HG03520 (cell line): ENCODE results near the gene ANOS1.
"Not testable (repeated sequence)": the region's sequence is repeated elsewhere in the genome, so short reads cannot be mapped to it uniquely, and the experiment has no call there.

Experiments used
- ATAC-seq: cut with Tn5 transposase; IDR thresholded peaks from one replicate; pipeline ENCODE4 v1.9.1; 2021; ENCODE audit warnings: mild to moderate bottlenecking, moderate library complexity; ENCODE audit not compliant: unreplicated experiment

The ANOS1 gene

GRCh38 chrX:8629871-8630270 lies 102.1 kb downstream of the ANOS1 start:
- no peak for ATAC-seq

GRCh38 chrX:8627796-8628195 lies 104.1 kb downstream of the ANOS1 start:
- no peak for ATAC-seq

- ATAC-seq, result no peak
Measured at GRCh38 chrX:8607326-8607725, 124.6 kb downstream of the ANOS1 start.

- no peak for ATAC-seq
Measured at GRCh38 chrX:8604131-8604530, 127.8 kb downstream of the ANOS1 start.

GRCh38 chrX:8591501-8591900 lies 140.4 kb downstream of the ANOS1 start:
- ATAC-seq, result no peak

- ATAC-seq, result no peak
Measured at GRCh38 chrX:8586953-8587352, 145.0 kb downstream of the ANOS1 start.

GRCh38 chrX:8579602-8580001 lies 152.3 kb downstream of the ANOS1 start:
- ATAC-seq, result no peak

- no peak for ATAC-seq
Measured at GRCh38 chrX:8576821-8577220, 155.1 kb downstream of the ANOS1 start.

- no peak for ATAC-seq
Measured at GRCh38 chrX:8565729-8566128, 166.2 kb downstream of the ANOS1 start.

- ATAC-seq, result no peak
Measured at GRCh38 chrX:8548446-8548845, 183.5 kb downstream of the ANOS1 start.

- no peak for ATAC-seq
Measured at GRCh38 chrX:8546715-8547114, 185.2 kb downstream of the ANOS1 start.

GRCh38 chrX:8520791-8521190 lies 211.1 kb downstream of the ANOS1 start:
- no peak for ATAC-seq

- ATAC-seq, result no peak
Measured at GRCh38 chrX:8520178-8520577, 211.8 kb downstream of the ANOS1 start.

GRCh38 chrX:8504451-8504850 lies 227.5 kb downstream of the ANOS1 start:
- ATAC-seq, result no peak

GRCh38 chrX:8502101-8502500 lies 229.8 kb downstream of the ANOS1 start:
- ATAC-seq, result not testable (repeated sequence)

GRCh38 chrX:8500203-8500602 lies 231.7 kb downstream of the ANOS1 start:
- ATAC-seq, result no peak

GRCh38 chrX:8495036-8495435 lies 236.9 kb downstream of the ANOS1 start:
- not testable (repeated sequence) for ATAC-seq

GRCh38 chrX:8484360-8484949 lies 247.5 kb downstream of the ANOS1 start:
- no peak for ATAC-seq
